NCI-H187 treated with DMSO at 0.1 percent for 48 hours (cell line): ENCODE measurements around the gene SIL1.
"Not testable (repeated sequence)": the region's sequence is repeated elsewhere in the genome, so short reads cannot be mapped to it uniquely, and the experiment has no call there.

Experiments
- DNase-seq: peaks from one replicate; lab custom pipeline; 2025; lab: John Stamatoyannopoulos, UW

Gene SIL1

GRCh38 chr5:139199321-139199720, 1.2 kb upstream of the SIL1 start:
- DNase-seq, result no peak

- DNase-seq, result no peak
These were observed 1.7 kb downstream of the SIL1 start for GRCh38 chr5:139196296-139196956.

GRCh38 chr5:139194486-139194885, 3.7 kb downstream of the SIL1 start:
- DNase-seq, result no peak

- no peak for DNase-seq
These were observed 4.2 kb downstream of the SIL1 start for GRCh38 chr5:139193928-139194327.

GRCh38 chr5:139192906-139193305, 5.3 kb downstream of the SIL1 start:
- not testable (repeated sequence) for DNase-seq

- not testable (repeated sequence) for DNase-seq
These were observed 6.2 kb downstream of the SIL1 start for GRCh38 chr5:139191954-139192353.

- no peak for DNase-seq
These were observed 8.0 kb downstream of the SIL1 start for GRCh38 chr5:139190125-139190524.

GRCh38 chr5:139188558-139189270, 9.5 kb downstream of the SIL1 start:
- DNase-seq, result no peak

GRCh38 chr5:139186752-139187326, 11.3 kb downstream of the SIL1 start:
- no peak for DNase-seq

GRCh38 chr5:139186261-139186660, 11.9 kb downstream of the SIL1 start:
- DNase-seq, result no peak

- no peak for DNase-seq
These were observed 12.6 kb downstream of the SIL1 start for GRCh38 chr5:139185589-139185988.

- DNase-seq, result peak; percentile 84
These were observed 14.7 kb downstream of the SIL1 start for GRCh38 chr5:139183502-139183901.

- DNase-seq, result no peak
These were observed 15.5 kb downstream of the SIL1 start for GRCh38 chr5:139182528-139183296.

- no peak for DNase-seq
These were observed 16.2 kb downstream of the SIL1 start for GRCh38 chr5:139181835-139182452.

- DNase-seq, result no peak
These were observed 16.8 kb downstream of the SIL1 start for GRCh38 chr5:139181322-139181730.

GRCh38 chr5:139180850-139181249, 17.3 kb downstream of the SIL1 start:
- DNase-seq, result no peak

GRCh38 chr5:139179778-139180513, 18.2 kb downstream of the SIL1 start:
- not testable (repeated sequence) for DNase-seq

- DNase-seq, result no peak
These were observed 19.2 kb downstream of the SIL1 start for GRCh38 chr5:139178935-139179334.

GRCh38 chr5:139178589-139178917, 19.6 kb downstream of the SIL1 start:
- DNase-seq, result no peak

- DNase-seq, result no peak
These were observed 20.2 kb downstream of the SIL1 start for GRCh38 chr5:139177809-139178588.

GRCh38 chr5:139177281-139177680, 20.9 kb downstream of the SIL1 start:
- not testable (repeated sequence) for DNase-seq
